ENCODE measurements around the gene ICE1.
"Not testable (repeated sequence)": the region's sequence is repeated elsewhere in the genome, so short reads cannot be mapped to it uniquely, and the experiment has no call there.

Gene ICE1

GRCh38 chr5:5490774-5491347 is 68.4 kb downstream of the ICE1 start:
- TF ChIP-seq TARDBP (IDR thresholded peaks at IDR 0.05) (no peak), ZNF384 (IDR thresholded peaks at IDR 0.05) (no peak), NFRKB (IDR thresholded peaks at IDR 0.05) (no peak), HDGF (IDR thresholded peaks at IDR 0.05; ENCODE audit: borderline replicate concordance) (no peak), ARNT (IDR thresholded peaks at IDR 0.05) (no peak), BHLHE40 (IDR thresholded peaks at IDR 0.05; ENCODE audit: borderline replicate concordance) (no peak), FOXK2 (IDR thresholded peaks at IDR 0.05) (no peak), LEF1 (IDR thresholded peaks at IDR 0.05; ENCODE audit: borderline replicate concordance) (no peak), PKNOX1 (IDR thresholded peaks at IDR 0.05) (no peak), CTBP1 (IDR thresholded peaks at IDR 0.05; ENCODE audit: borderline replicate concordance) (no peak), ELF4 (IDR thresholded peaks at IDR 0.05) (no peak), FOXA1 (IDR thresholded peaks at IDR 0.05) (no peak), SUZ12 (IDR thresholded peaks at IDR 0.05) (no peak), SP1 (IDR thresholded peaks at IDR 0.05) (no peak)
- DNase-seq (ENCODE audit: extremely low spot score) = no peak
- ChIA-PET CTCF (interaction anchor here (0.9 kb wide), 1 partner anchor 611 kb away, joined by 3 read pairs; no protein-coding TSS in a partner anchor), POLR2A (no interaction called here)

- DNase-seq (ENCODE audit: extremely low spot score) = peak; percentile 51
- CTCF ChIA-PET = no interaction called here
- POLR2A ChIA-PET = no interaction called here
- TF ChIP-seq ZNF384 (IDR thresholded peaks at IDR 0.05) (no peak), ELF4 (IDR thresholded peaks at IDR 0.05) (no peak), NFRKB (IDR thresholded peaks at IDR 0.05) (no peak), SUZ12 (IDR thresholded peaks at IDR 0.05) (no peak), FOXM1 (IDR thresholded peaks at IDR 0.05; ENCODE audit: borderline replicate concordance) (no peak), LEF1 (IDR thresholded peaks at IDR 0.05; ENCODE audit: borderline replicate concordance) (no peak), PKNOX1 (IDR thresholded peaks at IDR 0.05) (no peak), FOXA1 (IDR thresholded peaks at IDR 0.05) (no peak), L3MBTL2 (conservative IDR thresholded peaks at IDR 0.05) (no peak), SP1 (IDR thresholded peaks at IDR 0.05) (no peak), HDGF (IDR thresholded peaks at IDR 0.05; ENCODE audit: borderline replicate concordance) (no peak), FOXK2 (IDR thresholded peaks at IDR 0.05) (no peak)
Measured at GRCh38 chr5:5492087-5492933, 69.8 kb downstream of the ICE1 start.

- CTCF ChIA-PET; POLR2A ChIA-PET; DNase-seq (ENCODE audit: extremely low spot score): not testable (repeated sequence)
Measured at GRCh38 chr5:5492934-5493271, 70.4 kb downstream of the ICE1 start.

- CTCF ChIA-PET = no interaction called here
- peak; percentile 80 for DNase-seq (ENCODE audit: extremely low spot score)
- POLR2A ChIA-PET = no interaction called here
Measured at GRCh38 chr5:5494489-5495402, 72.3 kb downstream of the ICE1 start.

GRCh38 chr5:5497152-5497788 is 74.8 kb downstream of the ICE1 start:
- no peak for TF ChIP-seq HDGF (IDR thresholded peaks at IDR 0.05; ENCODE audit: borderline replicate concordance)
- no peak for TF ChIP-seq ELF4 (IDR thresholded peaks at IDR 0.05)
- no peak for TF ChIP-seq FOXK2 (IDR thresholded peaks at IDR 0.05)
- TF ChIP-seq LEF1 (IDR thresholded peaks at IDR 0.05; ENCODE audit: borderline replicate concordance) = no peak
- no peak for TF ChIP-seq FOXA1 (IDR thresholded peaks at IDR 0.05)
- TF ChIP-seq BHLHE40 (IDR thresholded peaks at IDR 0.05; ENCODE audit: borderline replicate concordance) = no peak
- POLR2A ChIA-PET = no interaction called here
- CTCF ChIA-PET = interaction anchor here (0.6 to 1.6 kb wide), 4 partner anchors 9 to 356 kb away, joined by 3 to 5 read pairs (median 4); no protein-coding TSS in a partner anchor
- DNase-seq (ENCODE audit: extremely low spot score) = peak; percentile 54

More at GRCh38 chr5:5494489-5495402, 72.3 kb downstream of the ICE1 start:
- no peak for TF ChIP-seq L3MBTL2 (conservative IDR thresholded peaks at IDR 0.05)
- no peak for TF ChIP-seq TARDBP (IDR thresholded peaks at IDR 0.05)
- no peak for TF ChIP-seq HDGF (IDR thresholded peaks at IDR 0.05; ENCODE audit: borderline replicate concordance)
- no peak for TF ChIP-seq SUZ12 (IDR thresholded peaks at IDR 0.05)
- TF ChIP-seq SP1 (IDR thresholded peaks at IDR 0.05) = no peak
- TF ChIP-seq ARNT (IDR thresholded peaks at IDR 0.05) = no peak
- TF ChIP-seq CTBP1 (IDR thresholded peaks at IDR 0.05; ENCODE audit: borderline replicate concordance) = no peak
- no peak for TF ChIP-seq FOXA1 (IDR thresholded peaks at IDR 0.05)
- no peak for TF ChIP-seq PKNOX1 (IDR thresholded peaks at IDR 0.05)
- TF ChIP-seq BHLHE40 (IDR thresholded peaks at IDR 0.05; ENCODE audit: borderline replicate concordance) = no peak

Measured in HEK293T (cell line).